ENCODE results near the gene TMEM161B. TPM values are rescaled to one million over a fixed set of nuclear protein-coding genes. Genes with fewer than 3 reads are reported as not detected.
"Not testable (repeated sequence)": the region's sequence is repeated elsewhere in the genome, so short reads cannot be mapped to it uniquely, and the experiment has no call there.

TMEM161B gene
- polyA plus RNA-seq, 2 of the 4 experiments (the other 2 are of a cell fraction): 12.9 to 30.4 TPM

DNA sequence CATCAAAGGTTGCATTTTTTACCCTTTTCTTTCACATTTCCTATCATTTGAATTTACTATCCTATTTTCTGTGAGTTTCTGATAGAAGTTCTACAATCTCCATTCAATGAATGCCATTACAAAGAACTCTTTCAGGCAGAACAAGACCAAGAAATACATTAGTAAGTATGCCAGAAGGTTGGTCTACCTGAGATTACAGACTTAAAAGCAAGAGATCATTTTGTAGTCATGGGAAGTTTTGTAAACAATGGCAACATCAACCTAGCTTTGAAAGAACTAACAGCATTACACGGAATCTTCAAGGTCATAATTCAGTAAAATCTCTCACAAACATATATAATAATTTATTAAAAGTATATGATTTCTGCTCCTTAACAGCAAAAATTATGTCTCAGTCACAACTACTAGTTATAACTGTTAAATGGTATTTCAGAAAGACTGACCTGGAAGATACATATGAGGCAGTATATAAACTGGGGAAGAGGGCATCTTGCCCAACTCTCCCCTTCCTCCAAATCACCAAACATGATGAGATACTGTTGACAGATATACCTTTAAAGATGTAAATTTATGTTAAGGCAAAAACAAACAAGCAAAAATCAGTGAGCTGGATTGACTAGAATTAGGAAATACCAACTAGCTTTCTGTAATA lies 23.3 kb downstream of the TMEM161B start:
- no peaks in the 10 kb centered on the region for H3K9me3 ChIP-seq
- no peak overlapping the region for H3K4me3 ChIP-seq
- 88% methylated on average over 1 of the region's 1 CpG for WGBS (ENCODE audit: missing lambda C conversion rate)
- TF ChIP-seq, protein P1, sequence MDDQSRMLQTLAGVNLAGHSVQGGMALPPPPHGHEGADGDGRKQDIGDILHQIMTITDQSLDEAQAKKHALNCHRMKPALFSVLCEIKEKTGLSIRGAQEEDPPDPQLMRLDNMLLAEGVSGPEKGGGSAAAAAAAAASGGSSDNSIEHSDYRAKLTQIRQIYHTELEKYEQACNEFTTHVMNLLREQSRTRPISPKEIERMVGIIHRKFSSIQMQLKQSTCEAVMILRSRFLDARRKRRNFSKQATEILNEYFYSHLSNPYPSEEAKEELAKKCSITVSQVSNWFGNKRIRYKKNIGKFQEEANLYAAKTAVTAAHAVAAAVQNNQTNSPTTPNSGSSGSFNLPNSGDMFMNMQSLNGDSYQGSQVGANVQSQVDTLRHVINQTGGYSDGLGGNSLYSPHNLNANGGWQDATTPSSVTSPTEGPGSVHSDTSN (IDR thresholded peaks at IDR 0.05): no peak
- TF ChIP-seq ZNF302 (CRISPR knock-in tag; IDR thresholded peaks at IDR 0.05) (no peak), CBX2 (IDR thresholded peaks at IDR 0.05; ENCODE audit: borderline replicate concordance, low read depth) (no peak), FOXS1 (CRISPR knock-in tag; IDR thresholded peaks at IDR 0.05) (no peak), ATOH8 (CRISPR knock-in tag; IDR thresholded peaks at IDR 0.05; ENCODE audit: low read depth) (no peak), CEBPB (IDR thresholded peaks at IDR 0.05) (no peak), EHF (CRISPR knock-in tag; IDR thresholded peaks at IDR 0.05) (no peak), JUNB (IDR thresholded peaks at IDR 0.05) (no peak), FOSL2 (IDR thresholded peaks at IDR 0.05) (no peak), FOSL2 (CRISPR knock-in tag; IDR thresholded peaks at IDR 0.05) (no peak), HDAC2 (IDR thresholded peaks at IDR 0.05) (no peak)
- TF ChIP-seq, protein P2, sequence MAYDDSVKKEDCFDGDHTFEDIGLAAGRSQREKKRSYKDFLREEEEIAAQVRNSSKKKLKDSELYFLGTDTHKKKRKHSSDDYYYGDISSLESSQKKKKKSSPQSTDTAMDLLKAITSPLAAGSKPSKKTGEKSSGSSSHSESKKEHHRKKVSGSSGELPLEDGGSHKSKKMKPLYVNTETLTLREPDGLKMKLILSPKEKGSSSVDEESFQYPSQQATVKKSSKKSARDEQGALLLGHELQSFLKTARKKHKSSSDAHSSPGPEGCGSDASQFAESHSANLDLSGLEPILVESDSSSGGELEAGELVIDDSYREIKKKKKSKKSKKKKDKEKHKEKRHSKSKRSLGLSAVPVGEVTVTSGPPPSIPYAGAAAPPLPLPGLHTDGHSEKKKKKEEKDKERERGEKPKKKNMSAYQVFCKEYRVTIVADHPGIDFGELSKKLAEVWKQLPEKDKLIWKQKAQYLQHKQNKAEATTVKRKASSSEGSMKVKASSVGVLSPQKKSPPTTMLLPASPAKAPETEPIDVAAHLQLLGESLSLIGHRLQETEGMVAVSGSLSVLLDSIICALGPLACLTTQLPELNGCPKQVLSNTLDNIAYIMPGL (CRISPR knock-in tag; IDR thresholded peaks at IDR 0.05; ENCODE audit: borderline replicate concordance): no peak
- DNase-seq (ENCODE audit: low read depth in 1 of 2, low spot score in 1 of 2) (no peak), ATAC-seq (no peak), FAIRE-seq (peak; percentile 32)
- H3K4me1 ChIP-seq: peaks cover 27% of the 10 kb centered on the region
- POLR2A ChIA-PET: no interaction called here
- H3K27ac ChIP-seq: no peak overlapping the region
- H3K4me2 ChIP-seq: peak overlapping the region; percentile 51
- CTCF ChIA-PET: no interaction called here

GRCh38 chr5:88244686-88245085 lies 24.0 kb downstream of the TMEM161B start:
- DNase-seq (ENCODE audit: low read depth in 1 of 2, low spot score in 1 of 2) (no peak), FAIRE-seq (no peak), ATAC-seq (no peak)
- H3K4me2 ChIP-seq: peak overlapping the region; percentile 51; the same call in 2 of the 3 replicates
- TF ChIP-seq CHD2 (IDR thresholded peaks at IDR 0.05; ENCODE audit: low read length, partially characterized antibody): no peak
- 64% methylated on average over 2 of the region's 2 CpGs for WGBS (ENCODE audit: missing lambda C conversion rate)
- H3K4me1 ChIP-seq: peaks cover 27% of the 10 kb centered on the region
- H3K27ac ChIP-seq: no peak overlapping the region
- POLR2A ChIA-PET: no interaction called here
- H3K9me3 ChIP-seq: no peaks in the 10 kb centered on the region
- no peak overlapping the region for H3K4me3 ChIP-seq
- CTCF ChIA-PET: no interaction called here

DNA sequence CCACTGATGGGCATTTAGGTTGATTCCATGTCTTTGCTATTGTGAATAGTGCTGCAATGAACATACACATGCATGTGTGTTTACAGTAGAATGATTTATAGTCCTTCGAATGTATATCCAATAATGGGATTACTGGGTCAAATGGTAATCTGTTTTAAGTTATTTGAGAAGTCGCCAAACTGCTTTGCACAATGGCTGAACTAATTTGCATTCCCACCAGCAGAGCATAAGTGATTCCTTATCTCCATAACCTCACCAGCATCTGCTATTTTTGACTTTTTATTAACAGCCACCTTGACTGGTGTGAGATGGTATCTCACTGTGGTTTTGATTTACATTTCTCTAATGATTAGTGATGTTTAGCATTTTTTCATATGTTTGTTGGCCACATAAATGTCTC lies 25.2 kb downstream of the TMEM161B start:
- 89% methylated on average over 2 of the region's 2 CpGs for WGBS (ENCODE audit: missing lambda C conversion rate)
- H3K4me3 ChIP-seq; ATAC-seq; FAIRE-seq; CTCF ChIA-PET; H3K4me2 ChIP-seq; POLR2A ChIA-PET; H3K27ac ChIP-seq; DNase-seq (ENCODE audit: low read depth in 1 of 2, low spot score in 1 of 2); H3K9me3 ChIP-seq: not testable (repeated sequence)
- H3K4me1 ChIP-seq: peaks cover 27% of the 10 kb centered on the region

DNA sequence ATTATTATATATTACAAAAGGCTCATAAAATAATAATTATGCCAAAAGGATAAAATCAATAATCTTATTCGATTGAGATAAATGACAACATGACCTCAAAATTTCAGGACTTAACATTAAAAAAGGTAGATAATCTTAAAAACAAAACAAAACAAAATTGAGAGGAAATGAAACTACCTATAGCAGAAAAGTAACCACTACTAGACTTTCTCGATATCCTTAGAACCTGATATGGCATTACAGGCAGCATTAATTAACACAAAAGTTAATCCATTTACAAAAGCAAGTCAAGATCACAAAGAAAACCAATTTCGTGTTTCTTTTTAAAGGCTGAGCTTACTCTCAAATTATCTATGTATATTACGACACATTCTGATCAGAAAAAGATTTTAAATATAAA lies 29.9 kb downstream of the TMEM161B start:
- POLR2A ChIA-PET: no interaction called here
- no peaks in the 10 kb centered on the region for H3K4me1 ChIP-seq
- no peaks in the 10 kb centered on the region for H3K9me3 ChIP-seq
- CTCF ChIA-PET: no interaction called here
- no peak for FAIRE-seq
- H3K4me3 ChIP-seq: no peak overlapping the region
- 86% methylated on average over 4 of the region's 4 CpGs for WGBS (ENCODE audit: missing lambda C conversion rate)
- ATAC-seq: no peak
- H3K4me2 ChIP-seq: no peak overlapping the region
- no peak overlapping the region for H3K27ac ChIP-seq
- no peak for DNase-seq (ENCODE audit: low read depth in 1 of 2, low spot score in 1 of 2)
- TF ChIP-seq BHLHE40 (IDR thresholded peaks at IDR 0.05; ENCODE audit: low read depth, low read length) (no peak), MAZ (IDR thresholded peaks at IDR 0.05; ENCODE audit: borderline replicate concordance, low read depth, low read length) (no peak), MAFK (IDR thresholded peaks at IDR 0.05; ENCODE audit: partially characterized antibody) (no peak), GATA3 (IDR thresholded peaks at IDR 0.05; ENCODE audit: borderline replicate concordance) (no peak), REST (IDR thresholded peaks at IDR 0.05) (no peak), POLR2A (IDR thresholded peaks at IDR 0.05; ENCODE audit: low read length) (no peak), JUN (IDR thresholded peaks at IDR 0.05) (no peak), NPAS2 (CRISPR knock-in tag; IDR thresholded peaks at IDR 0.05; ENCODE audit: borderline replicate concordance) (no peak), SREBF2 (IDR thresholded peaks at IDR 0.05) (no peak), TFCP2L1 (CRISPR knock-in tag; IDR thresholded peaks at IDR 0.05) (no peak)
- TF ChIP-seq, protein P3, sequence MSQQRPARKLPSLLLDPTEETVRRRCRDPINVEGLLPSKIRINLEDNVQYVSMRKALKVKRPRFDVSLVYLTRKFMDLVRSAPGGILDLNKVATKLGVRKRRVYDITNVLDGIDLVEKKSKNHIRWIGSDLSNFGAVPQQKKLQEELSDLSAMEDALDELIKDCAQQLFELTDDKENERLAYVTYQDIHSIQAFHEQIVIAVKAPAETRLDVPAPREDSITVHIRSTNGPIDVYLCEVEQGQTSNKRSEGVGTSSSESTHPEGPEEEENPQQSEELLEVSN (IDR thresholded peaks at IDR 0.05; ENCODE audit: borderline replicate concordance, low read depth): no peak
